OCI-LY3 (cell line): ENCODE results near the gene ANK2.

Source experiments
- EZH2phosphoT487 ChIP-seq: fragments of 200-600 bp; shearing (Covaris generic); IDR thresholded peaks from 2 replicates; pipeline ENCODE4 v1.6.1; 2018; ENCODE audit warnings: antibody characterized with exemption, mixed run types, low read depth
- TF ChIP-seq, protein P1 (sequence below): fragments of 200-600, 300-600 bp; sonication (generic); IDR thresholded peaks from 2 replicates; pipeline ENCODE4 v1.5.1; 2014; ENCODE audit warnings: antibody characterized with exemption, low read length, low read depth

GRCh38 chr4:113040793-113041192, 8.7 kb upstream of the ANK2 start:
- TF ChIP-seq, protein P1, sequence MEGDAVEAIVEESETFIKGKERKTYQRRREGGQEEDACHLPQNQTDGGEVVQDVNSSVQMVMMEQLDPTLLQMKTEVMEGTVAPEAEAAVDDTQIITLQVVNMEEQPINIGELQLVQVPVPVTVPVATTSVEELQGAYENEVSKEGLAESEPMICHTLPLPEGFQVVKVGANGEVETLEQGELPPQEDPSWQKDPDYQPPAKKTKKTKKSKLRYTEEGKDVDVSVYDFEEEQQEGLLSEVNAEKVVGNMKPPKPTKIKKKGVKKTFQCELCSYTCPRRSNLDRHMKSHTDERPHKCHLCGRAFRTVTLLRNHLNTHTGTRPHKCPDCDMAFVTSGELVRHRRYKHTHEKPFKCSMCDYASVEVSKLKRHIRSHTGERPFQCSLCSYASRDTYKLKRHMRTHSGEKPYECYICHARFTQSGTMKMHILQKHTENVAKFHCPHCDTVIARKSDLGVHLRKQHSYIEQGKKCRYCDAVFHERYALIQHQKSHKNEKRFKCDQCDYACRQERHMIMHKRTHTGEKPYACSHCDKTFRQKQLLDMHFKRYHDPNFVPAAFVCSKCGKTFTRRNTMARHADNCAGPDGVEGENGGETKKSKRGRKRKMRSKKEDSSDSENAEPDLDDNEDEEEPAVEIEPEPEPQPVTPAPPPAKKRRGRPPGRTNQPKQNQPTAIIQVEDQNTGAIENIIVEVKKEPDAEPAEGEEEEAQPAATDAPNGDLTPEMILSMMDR: no peak
- TF ChIP-seq EZH2phosphoT487: no peak
